B cell (primary cell): ENCODE measurements around the gene PTPN5.

ENCODE experiments used
- EZH2 ChIP-seq: IDR thresholded peaks from 2 replicates; pipeline ENCODE4 v1.6.1; 2012; ENCODE audit warnings: borderline replicate concordance, low read depth, mild to moderate bottlenecking, moderate library complexity, low read length; ENCODE audit not compliant: insufficient read depth, poor library complexity, severe bottlenecking
- TF ChIP-seq, protein P1 (sequence below): fragments of 200-600 bp; IDR thresholded peaks from one replicate; pipeline ENCODE4 v1.8.0; 2022; ENCODE audit warnings: antibody characterized with exemption, mild to moderate bottlenecking

DNA sequence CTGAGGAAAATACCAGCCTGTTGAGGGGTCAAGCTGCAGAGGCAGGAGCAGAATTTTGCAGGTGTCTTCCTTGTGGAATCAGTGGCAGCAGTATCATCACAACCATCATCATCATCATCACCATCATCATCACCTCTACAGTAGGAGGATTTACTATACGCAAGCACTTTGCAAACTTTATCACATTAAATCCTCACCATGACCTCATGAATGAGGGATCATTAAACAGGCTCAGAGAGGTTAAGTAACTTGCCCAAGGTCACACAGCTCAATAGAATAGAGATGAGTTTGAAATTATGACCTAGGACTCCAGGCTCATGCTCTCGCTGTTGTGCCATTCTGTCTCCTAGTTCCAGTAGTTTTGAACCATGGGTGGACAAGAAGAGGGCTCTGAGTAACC is 25.6 kb downstream of the PTPN5 start:
- TF ChIP-seq EZH2 = no peak
- TF ChIP-seq, protein P1, sequence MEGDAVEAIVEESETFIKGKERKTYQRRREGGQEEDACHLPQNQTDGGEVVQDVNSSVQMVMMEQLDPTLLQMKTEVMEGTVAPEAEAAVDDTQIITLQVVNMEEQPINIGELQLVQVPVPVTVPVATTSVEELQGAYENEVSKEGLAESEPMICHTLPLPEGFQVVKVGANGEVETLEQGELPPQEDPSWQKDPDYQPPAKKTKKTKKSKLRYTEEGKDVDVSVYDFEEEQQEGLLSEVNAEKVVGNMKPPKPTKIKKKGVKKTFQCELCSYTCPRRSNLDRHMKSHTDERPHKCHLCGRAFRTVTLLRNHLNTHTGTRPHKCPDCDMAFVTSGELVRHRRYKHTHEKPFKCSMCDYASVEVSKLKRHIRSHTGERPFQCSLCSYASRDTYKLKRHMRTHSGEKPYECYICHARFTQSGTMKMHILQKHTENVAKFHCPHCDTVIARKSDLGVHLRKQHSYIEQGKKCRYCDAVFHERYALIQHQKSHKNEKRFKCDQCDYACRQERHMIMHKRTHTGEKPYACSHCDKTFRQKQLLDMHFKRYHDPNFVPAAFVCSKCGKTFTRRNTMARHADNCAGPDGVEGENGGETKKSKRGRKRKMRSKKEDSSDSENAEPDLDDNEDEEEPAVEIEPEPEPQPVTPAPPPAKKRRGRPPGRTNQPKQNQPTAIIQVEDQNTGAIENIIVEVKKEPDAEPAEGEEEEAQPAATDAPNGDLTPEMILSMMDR = no peak
